Fibroblast of pulmonary artery (primary cell): ENCODE measurements around the gene DNASE2.

Experiments used
- DNase-seq: peaks from one replicate; pipeline ENCODE4 v3.0.0-alpha.2; 2010; ENCODE audit warnings: low read depth
- H3K4me3 ChIP-seq: replicated peaks from 2 replicates; pipeline ENCODE4 v1.5.1; 2011; ENCODE audit warnings: low read depth, mild to moderate bottlenecking, control low read depth, low read length, moderate library complexity
- TF ChIP-seq, protein P1 (sequence below): IDR thresholded peaks from 2 replicates; pipeline ENCODE4 v1.5.1; 2011; ENCODE audit warnings: mild to moderate bottlenecking, control low read depth, low read length, inconsistent platforms; ENCODE audit errors: missing control alignments

The DNASE2 gene

DNA sequence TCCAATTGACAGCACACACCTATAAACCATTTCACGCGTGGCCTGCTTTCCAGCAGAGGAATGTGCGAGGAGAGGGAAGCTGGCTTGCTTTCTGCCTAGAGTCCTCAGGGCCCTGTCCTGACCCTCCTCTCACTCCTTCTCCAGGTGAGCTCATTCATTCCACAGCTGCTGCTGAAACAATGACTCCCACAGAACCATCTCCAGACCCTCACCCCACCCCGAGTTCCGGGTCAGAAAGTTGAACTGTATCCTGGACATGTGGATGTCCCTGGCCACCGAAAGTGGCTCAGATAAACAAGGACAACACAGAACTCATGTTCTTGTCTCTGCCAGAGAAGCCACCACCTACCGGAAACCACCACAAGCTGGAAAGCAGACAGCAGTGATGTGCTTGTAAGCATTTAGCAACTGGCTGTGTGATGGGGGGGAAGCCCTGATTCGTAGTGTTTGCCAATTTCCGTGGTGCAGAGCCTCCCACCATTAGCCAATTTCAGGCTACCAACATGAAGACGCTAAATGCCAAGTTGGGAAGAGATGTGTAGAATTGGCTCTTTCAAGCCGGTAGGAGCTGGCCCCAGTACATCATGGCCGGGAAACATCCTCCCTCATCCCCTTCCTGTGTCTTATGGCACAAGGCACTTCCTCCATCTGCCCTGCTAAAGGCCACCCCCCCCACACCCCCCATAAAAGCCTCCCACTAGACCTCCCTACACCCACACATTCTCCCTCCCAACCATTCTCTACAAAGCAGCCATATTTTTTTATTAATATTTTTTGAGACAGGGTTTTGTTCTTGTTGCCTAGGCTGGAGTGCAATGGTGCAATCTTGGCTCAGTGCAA lies 32.8 kb upstream of the DNASE2 start:
- TF ChIP-seq, protein P1, sequence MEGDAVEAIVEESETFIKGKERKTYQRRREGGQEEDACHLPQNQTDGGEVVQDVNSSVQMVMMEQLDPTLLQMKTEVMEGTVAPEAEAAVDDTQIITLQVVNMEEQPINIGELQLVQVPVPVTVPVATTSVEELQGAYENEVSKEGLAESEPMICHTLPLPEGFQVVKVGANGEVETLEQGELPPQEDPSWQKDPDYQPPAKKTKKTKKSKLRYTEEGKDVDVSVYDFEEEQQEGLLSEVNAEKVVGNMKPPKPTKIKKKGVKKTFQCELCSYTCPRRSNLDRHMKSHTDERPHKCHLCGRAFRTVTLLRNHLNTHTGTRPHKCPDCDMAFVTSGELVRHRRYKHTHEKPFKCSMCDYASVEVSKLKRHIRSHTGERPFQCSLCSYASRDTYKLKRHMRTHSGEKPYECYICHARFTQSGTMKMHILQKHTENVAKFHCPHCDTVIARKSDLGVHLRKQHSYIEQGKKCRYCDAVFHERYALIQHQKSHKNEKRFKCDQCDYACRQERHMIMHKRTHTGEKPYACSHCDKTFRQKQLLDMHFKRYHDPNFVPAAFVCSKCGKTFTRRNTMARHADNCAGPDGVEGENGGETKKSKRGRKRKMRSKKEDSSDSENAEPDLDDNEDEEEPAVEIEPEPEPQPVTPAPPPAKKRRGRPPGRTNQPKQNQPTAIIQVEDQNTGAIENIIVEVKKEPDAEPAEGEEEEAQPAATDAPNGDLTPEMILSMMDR = no peak
- DNase-seq = peak; percentile 62
- no peak overlapping the region for H3K4me3 ChIP-seq

GRCh38 chr19:12913011-12913561 lies 31.8 kb upstream of the DNASE2 start:
- DNase-seq = peak; percentile 83
- H3K4me3 ChIP-seq = no peak overlapping the region
- TF ChIP-seq, protein P1 = no peak

DNA sequence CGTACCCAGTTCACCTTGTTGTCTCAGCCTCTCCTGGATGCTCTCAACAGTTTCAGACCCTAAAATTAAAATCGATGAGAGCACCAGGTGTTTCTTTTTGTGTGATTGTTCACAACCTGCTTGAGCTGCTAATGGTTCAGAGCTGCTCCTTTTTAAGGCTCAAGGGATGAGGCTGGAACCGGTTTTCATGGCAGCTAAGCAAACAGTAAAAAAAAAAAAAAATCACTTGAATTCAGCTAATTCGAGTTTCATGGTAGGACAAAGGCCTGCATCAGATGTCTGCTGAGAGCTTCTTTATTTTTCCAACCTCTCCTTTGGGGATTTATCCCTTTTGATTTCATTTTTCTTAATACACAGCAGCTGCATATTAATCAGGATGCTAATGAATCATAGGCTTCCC lies 31.3 kb upstream of the DNASE2 start:
- no peak for DNase-seq
- TF ChIP-seq, protein P1 = no peak
- H3K4me3 ChIP-seq = no peak overlapping the region

DNA sequence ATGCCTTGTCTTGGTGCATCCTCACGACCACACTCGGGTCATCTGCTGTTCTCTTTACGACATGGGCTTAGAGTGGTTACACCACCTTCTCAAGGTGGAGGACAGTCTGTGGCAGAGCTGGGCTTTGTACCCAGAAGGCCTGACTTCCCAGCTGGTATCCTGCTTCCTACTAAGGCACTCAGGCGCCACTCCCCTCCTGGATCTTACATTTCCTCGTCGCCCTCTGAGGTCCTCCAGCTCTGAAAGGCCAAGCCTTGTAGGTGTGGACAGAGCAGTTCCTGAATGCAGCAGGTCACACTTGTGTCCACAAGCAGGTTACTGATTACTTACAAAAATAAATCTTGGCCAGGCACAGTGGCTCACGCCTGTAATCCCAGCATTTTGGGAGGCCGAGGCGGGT lies 25.9 kb upstream of the DNASE2 start:
- TF ChIP-seq, protein P1 = no peak
- H3K4me3 ChIP-seq = no peak overlapping the region

DNA sequence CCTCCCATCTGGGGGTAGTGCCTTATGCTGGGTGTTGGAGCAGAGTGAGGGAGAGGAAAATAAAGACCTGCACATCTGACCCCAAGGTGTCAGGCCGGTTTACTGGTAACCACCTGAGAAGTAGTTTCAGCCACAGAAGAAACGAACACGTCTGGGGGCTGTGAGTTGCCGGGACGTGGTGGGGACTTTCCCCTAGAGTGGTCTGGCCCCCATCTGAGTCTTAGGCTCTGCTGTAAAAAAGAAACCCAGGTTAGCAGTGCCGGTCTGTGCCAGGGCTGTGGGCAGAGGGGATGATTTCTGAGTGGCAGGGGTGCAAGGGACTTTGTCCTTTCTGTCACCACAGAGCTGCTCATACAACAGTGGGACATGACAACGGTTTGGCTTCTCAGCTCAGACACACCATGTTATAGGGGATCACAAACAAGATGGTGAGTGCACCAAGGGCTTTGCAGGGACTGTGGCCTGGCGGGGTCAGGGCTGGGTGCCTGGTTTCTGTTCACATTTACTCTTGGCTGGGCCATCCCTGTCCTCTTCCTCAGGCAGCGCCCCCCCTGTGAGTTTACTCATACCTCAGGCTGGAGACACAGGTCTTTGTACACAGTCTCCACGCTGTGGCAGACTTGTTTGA lies 18.8 kb upstream of the DNASE2 start:
- H3K4me3 ChIP-seq = no peak overlapping the region
- TF ChIP-seq, protein P1 = no peak
- DNase-seq = no peak

More for the DNA sequence above, 25.9 kb upstream of the DNASE2 start:
- DNase-seq = no peak

- DNase-seq = no peak
- TF ChIP-seq, protein P1 = no peak
- no peak overlapping the region for H3K4me3 ChIP-seq
Measured at GRCh38 chr19:12896460-12896859, 15.2 kb upstream of the DNASE2 start.
